Adipocyte (in vitro differentiated cells): ENCODE measurements around the gene PFN1.

ENCODE experiments used
- DNase-seq: peaks from one replicate; pipeline ENCODE4 v3.0.0-alpha.2; 2015; ENCODE audit warnings: low read depth
- H3K27me3 ChIP-seq: replicated peaks from 2 replicates; pipeline ENCODE4 v1.7.0; 2013; ENCODE audit warnings: mild to moderate bottlenecking, low read length, moderate library complexity; ENCODE audit not compliant: control insufficient read depth, insufficient read depth
- H3K36me3 ChIP-seq: 2 replicates; pipeline ENCODE4 v1.7.0; 2013; ENCODE audit warnings: low read length, mild to moderate bottlenecking, moderate library complexity; ENCODE audit not compliant: control insufficient read depth, insufficient read depth, severe bottlenecking
- H3K4me1 ChIP-seq: 2 replicates; pipeline ENCODE4 v1.7.0; 2013; ENCODE audit warnings: mild to moderate bottlenecking, low read length, moderate library complexity; ENCODE audit not compliant: control insufficient read depth, insufficient read depth
- H3K4me3 ChIP-seq: 2 replicates; pipeline ENCODE4 v1.7.0; 2013; ENCODE audit warnings: mild to moderate bottlenecking, low read length, moderate library complexity
- H3K9ac ChIP-seq: 2 replicates; pipeline ENCODE4 v1.7.0; 2013; ENCODE audit warnings: mild to moderate bottlenecking, low read length, moderate library complexity
- H3K9me3 ChIP-seq: 2 replicates; pipeline ENCODE4 v1.7.0; 2013; ENCODE audit warnings: mild to moderate bottlenecking, low read length, moderate library complexity; ENCODE audit not compliant: control insufficient read depth

PFN1 gene

GRCh38 chr17:4965311-4965986 lies 17.1 kb upstream of the PFN1 start:
- Histone ChIP-seq H3K4me1 (peaks cover 31% of the 10 kb centered on the region), H3K27me3 (no peaks in the 10 kb centered on the region), H3K4me3 (no peak overlapping the region), H3K9me3 (no peaks in the 10 kb centered on the region), H3K9ac (no peak overlapping the region), H3K36me3 (peaks cover 11% of the 10 kb centered on the region)
- no peak for DNase-seq

GRCh38 chr17:4960279-4960922 lies 12.1 kb upstream of the PFN1 start:
- Histone ChIP-seq H3K36me3 (peaks cover 23% of the 10 kb centered on the region), H3K9me3 (no peaks in the 10 kb centered on the region), H3K4me1 (no peaks in the 10 kb centered on the region), H3K4me3 (no peak overlapping the region), H3K9ac (no peak overlapping the region), H3K27me3 (no peaks in the 10 kb centered on the region)
- no peak for DNase-seq

- Histone ChIP-seq H3K4me1 (no peaks in the 10 kb centered on the region), H3K9ac (no peak overlapping the region), H3K4me3 (no peak overlapping the region), H3K9me3 (no peaks in the 10 kb centered on the region), H3K27me3 (no peaks in the 10 kb centered on the region), H3K36me3 (peaks cover 22% of the 10 kb centered on the region)
- no peak for DNase-seq
These were observed 11.1 kb upstream of the PFN1 start for GRCh38 chr17:4959261-4959965.

- no peaks in the 10 kb centered on the region for H3K27me3 ChIP-seq
- DNase-seq = no peak
These were observed 9.8 kb upstream of the PFN1 start for GRCh38 chr17:4958102-4958501.

GRCh38 chr17:4956493-4957061 lies 8.2 kb upstream of the PFN1 start:
- Histone ChIP-seq H3K27me3 (no peaks in the 10 kb centered on the region), H3K9me3 (no peaks in the 10 kb centered on the region)
- no peak for DNase-seq

More at GRCh38 chr17:4958102-4958501, 9.8 kb upstream of the PFN1 start:
- peaks cover 22% of the 10 kb centered on the region for H3K36me3 ChIP-seq
- H3K4me3 ChIP-seq = no peak overlapping the region
- no peaks in the 10 kb centered on the region for H3K9me3 ChIP-seq
- H3K4me1 ChIP-seq = peaks cover 13% of the 10 kb centered on the region
- no peak overlapping the region for H3K9ac ChIP-seq

GRCh38 chr17:4955091-4955490 lies 6.8 kb upstream of the PFN1 start:
- H3K27me3 ChIP-seq = no peaks in the 10 kb centered on the region
- H3K9me3 ChIP-seq = no peaks in the 10 kb centered on the region
- no peak overlapping the region for H3K9ac ChIP-seq
- no peak overlapping the region for H3K4me3 ChIP-seq
- no peak for DNase-seq
- H3K36me3 ChIP-seq = peaks cover 12% of the 10 kb centered on the region
- H3K4me1 ChIP-seq = peaks cover 27% of the 10 kb centered on the region

More at GRCh38 chr17:4956493-4957061, 8.2 kb upstream of the PFN1 start:
- Histone ChIP-seq H3K9ac (no peak overlapping the region), H3K4me3 (no peak overlapping the region), H3K4me1 (peaks cover 18% of the 10 kb centered on the region), H3K36me3 (peaks cover 22% of the 10 kb centered on the region)

- Histone ChIP-seq H3K4me3 (no peak overlapping the region), H3K9ac (no peak overlapping the region), H3K4me1 (peaks cover 27% of the 10 kb centered on the region), H3K27me3 (no peaks in the 10 kb centered on the region), H3K9me3 (no peaks in the 10 kb centered on the region), H3K36me3 (no peaks in the 10 kb centered on the region)
- DNase-seq = peak; percentile 65
These were observed 5.2 kb upstream of the PFN1 start for GRCh38 chr17:4953451-4953961.

- Histone ChIP-seq H3K4me1 (peaks cover 28% of the 10 kb centered on the region), H3K9ac (no peak overlapping the region), H3K9me3 (no peaks in the 10 kb centered on the region), H3K27me3 (no peaks in the 10 kb centered on the region), H3K4me3 (no peak overlapping the region), H3K36me3 (peaks cover 3% of the 10 kb centered on the region)
- no peak for DNase-seq
These were observed 3.2 kb upstream of the PFN1 start for GRCh38 chr17:4951486-4951885.

GRCh38 chr17:4950746-4951204 lies 2.4 kb upstream of the PFN1 start, which contains the start of gene ENO3:
Gene ENO3, plus strand, starts transcription at chr17:4951119. Its CDS starts 711 bp downstream, at chr17:4951830.
- H3K27me3 ChIP-seq = no peaks in the 10 kb centered on the region
- peaks cover 10% of the 10 kb centered on the region for H3K36me3 ChIP-seq
- H3K9me3 ChIP-seq = no peaks in the 10 kb centered on the region
- no peak for DNase-seq
- peak within 1 kb of the TSS; percentile 87 for H3K9ac ChIP-seq
- peak within 1 kb of the TSS; percentile 77 for H3K4me3 ChIP-seq
- peaks cover 35% of the 10 kb centered on the region for H3K4me1 ChIP-seq

GRCh38 chr17:4950075-4950745 lies 1.9 kb upstream of the PFN1 start:
- Histone ChIP-seq H3K4me3 (peak overlapping the region; percentile 77), H3K27me3 (no peaks in the 10 kb centered on the region), H3K9me3 (no peaks in the 10 kb centered on the region), H3K9ac (peak overlapping the region; percentile 87), H3K36me3 (peaks cover 16% of the 10 kb centered on the region), H3K4me1 (peaks cover 41% of the 10 kb centered on the region)
- DNase-seq = no peak
